Measurements from ENCODE around the gene SPHKAP. TPM values are rescaled to one million over a fixed set of nuclear protein-coding genes. Genes with fewer than 3 reads are reported as not detected.

Gene SPHKAP
- polyA plus RNA-seq, 1 of the 3 experiments (the other 2 are of a cell fraction), result not detected

- Histone ChIP-seq H4K20me1 (ENCODE audit: insufficient read depth) (no peaks in the 10 kb centered on the region), H3F3A (replicated peaks; ENCODE audit: insufficient read depth) (no peaks in the 10 kb centered on the region), H3K4me1 (ENCODE audit: control insufficient read depth in 1 of 2, insufficient read depth in 2 of 2, low read depth in 1 of 2, low read length in 1 of 2) (no peaks in the 10 kb centered on the region), H2AFZ (ENCODE audit: low read depth) (no peak overlapping the region), H3K9me3 (no peaks in the 10 kb centered on the region), H3K79me2 (ENCODE audit: insufficient read depth) (no peaks in the 10 kb centered on the region), H3K4me2 (no peak overlapping the region), H3K27me3 (ENCODE audit: insufficient read depth) (no peaks in the 10 kb centered on the region), H3K27ac (ENCODE audit: low read depth in 2 of 2, low read length in 1 of 2) (no peak overlapping the region), H3K4me3 (ENCODE audit: low read depth in 2 of 2, low read length in 1 of 2) (no peak overlapping the region), H3K36me3 (replicated peaks in 1 of 2; ENCODE audit: control insufficient read depth in 1 of 2, insufficient read depth in 2 of 2, low read length in 1 of 2) (no peaks in the 10 kb centered on the region), H3K9me2 (no peaks in the 10 kb centered on the region), H3K9ac (no peak overlapping the region)
- DNase-seq, result no peak
- ChIA-PET POLR2A (interaction anchor here (0.6 kb wide), 1 partner anchor 141 kb away, joined by 3 read pairs; no protein-coding TSS in a partner anchor), CTCF (no interaction called here)
- no peak for TF ChIP-seq SIN3A (IDR thresholded peaks at IDR 0.05; ENCODE audit: borderline replicate concordance, low read depth, low read length)
- no peak for TF ChIP-seq RXRA (IDR thresholded peaks at IDR 0.05; ENCODE audit: borderline replicate concordance, low read depth)
- TF ChIP-seq MEF2A (IDR thresholded peaks at IDR 0.05; ENCODE audit: borderline replicate concordance, low read depth), result no peak
- TF ChIP-seq, protein P1, sequence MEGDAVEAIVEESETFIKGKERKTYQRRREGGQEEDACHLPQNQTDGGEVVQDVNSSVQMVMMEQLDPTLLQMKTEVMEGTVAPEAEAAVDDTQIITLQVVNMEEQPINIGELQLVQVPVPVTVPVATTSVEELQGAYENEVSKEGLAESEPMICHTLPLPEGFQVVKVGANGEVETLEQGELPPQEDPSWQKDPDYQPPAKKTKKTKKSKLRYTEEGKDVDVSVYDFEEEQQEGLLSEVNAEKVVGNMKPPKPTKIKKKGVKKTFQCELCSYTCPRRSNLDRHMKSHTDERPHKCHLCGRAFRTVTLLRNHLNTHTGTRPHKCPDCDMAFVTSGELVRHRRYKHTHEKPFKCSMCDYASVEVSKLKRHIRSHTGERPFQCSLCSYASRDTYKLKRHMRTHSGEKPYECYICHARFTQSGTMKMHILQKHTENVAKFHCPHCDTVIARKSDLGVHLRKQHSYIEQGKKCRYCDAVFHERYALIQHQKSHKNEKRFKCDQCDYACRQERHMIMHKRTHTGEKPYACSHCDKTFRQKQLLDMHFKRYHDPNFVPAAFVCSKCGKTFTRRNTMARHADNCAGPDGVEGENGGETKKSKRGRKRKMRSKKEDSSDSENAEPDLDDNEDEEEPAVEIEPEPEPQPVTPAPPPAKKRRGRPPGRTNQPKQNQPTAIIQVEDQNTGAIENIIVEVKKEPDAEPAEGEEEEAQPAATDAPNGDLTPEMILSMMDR (IDR thresholded peaks at IDR 0.05), result no peak
- TF ChIP-seq FOSL2 (IDR thresholded peaks at IDR 0.05; ENCODE audit: borderline replicate concordance, low read depth), result no peak
- TF ChIP-seq, protein P2, sequence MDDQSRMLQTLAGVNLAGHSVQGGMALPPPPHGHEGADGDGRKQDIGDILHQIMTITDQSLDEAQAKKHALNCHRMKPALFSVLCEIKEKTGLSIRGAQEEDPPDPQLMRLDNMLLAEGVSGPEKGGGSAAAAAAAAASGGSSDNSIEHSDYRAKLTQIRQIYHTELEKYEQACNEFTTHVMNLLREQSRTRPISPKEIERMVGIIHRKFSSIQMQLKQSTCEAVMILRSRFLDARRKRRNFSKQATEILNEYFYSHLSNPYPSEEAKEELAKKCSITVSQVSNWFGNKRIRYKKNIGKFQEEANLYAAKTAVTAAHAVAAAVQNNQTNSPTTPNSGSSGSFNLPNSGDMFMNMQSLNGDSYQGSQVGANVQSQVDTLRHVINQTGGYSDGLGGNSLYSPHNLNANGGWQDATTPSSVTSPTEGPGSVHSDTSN (IDR thresholded peaks at IDR 0.05), result no peak
- no peak for TF ChIP-seq RCOR1 (IDR thresholded peaks at IDR 0.05; ENCODE audit: low read length)
- TF ChIP-seq ZBTB33 (IDR thresholded peaks at IDR 0.05; ENCODE audit: borderline replicate concordance, low read depth), result no peak
- no peak for TF ChIP-seq GATA2 (CRISPR knock-in tag; IDR thresholded peaks at IDR 0.05)
- TF ChIP-seq, protein P3, sequence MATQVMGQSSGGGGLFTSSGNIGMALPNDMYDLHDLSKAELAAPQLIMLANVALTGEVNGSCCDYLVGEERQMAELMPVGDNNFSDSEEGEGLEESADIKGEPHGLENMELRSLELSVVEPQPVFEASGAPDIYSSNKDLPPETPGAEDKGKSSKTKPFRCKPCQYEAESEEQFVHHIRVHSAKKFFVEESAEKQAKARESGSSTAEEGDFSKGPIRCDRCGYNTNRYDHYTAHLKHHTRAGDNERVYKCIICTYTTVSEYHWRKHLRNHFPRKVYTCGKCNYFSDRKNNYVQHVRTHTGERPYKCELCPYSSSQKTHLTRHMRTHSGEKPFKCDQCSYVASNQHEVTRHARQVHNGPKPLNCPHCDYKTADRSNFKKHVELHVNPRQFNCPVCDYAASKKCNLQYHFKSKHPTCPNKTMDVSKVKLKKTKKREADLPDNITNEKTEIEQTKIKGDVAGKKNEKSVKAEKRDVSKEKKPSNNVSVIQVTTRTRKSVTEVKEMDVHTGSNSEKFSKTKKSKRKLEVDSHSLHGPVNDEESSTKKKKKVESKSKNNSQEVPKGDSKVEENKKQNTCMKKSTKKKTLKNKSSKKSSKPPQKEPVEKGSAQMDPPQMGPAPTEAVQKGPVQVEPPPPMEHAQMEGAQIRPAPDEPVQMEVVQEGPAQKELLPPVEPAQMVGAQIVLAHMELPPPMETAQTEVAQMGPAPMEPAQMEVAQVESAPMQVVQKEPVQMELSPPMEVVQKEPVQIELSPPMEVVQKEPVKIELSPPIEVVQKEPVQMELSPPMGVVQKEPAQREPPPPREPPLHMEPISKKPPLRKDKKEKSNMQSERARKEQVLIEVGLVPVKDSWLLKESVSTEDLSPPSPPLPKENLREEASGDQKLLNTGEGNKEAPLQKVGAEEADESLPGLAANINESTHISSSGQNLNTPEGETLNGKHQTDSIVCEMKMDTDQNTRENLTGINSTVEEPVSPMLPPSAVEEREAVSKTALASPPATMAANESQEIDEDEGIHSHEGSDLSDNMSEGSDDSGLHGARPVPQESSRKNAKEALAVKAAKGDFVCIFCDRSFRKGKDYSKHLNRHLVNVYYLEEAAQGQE (IDR thresholded peaks at IDR 0.05; ENCODE audit: low read depth, low read length), result no peak
- no peak for TF ChIP-seq FOXM1 (IDR thresholded peaks at IDR 0.05; ENCODE audit: low read depth)
- WGBS (ENCODE audit: low lambda C conversion rate), result 8% methylated on average over 2 of the region's 2 CpGs
Observed at GRCh38 chr2:228135300-228135699, 46.2 kb downstream of the SPHKAP start.
